ENCODE results near the gene ZMYND15.

Gene ZMYND15

DNA sequence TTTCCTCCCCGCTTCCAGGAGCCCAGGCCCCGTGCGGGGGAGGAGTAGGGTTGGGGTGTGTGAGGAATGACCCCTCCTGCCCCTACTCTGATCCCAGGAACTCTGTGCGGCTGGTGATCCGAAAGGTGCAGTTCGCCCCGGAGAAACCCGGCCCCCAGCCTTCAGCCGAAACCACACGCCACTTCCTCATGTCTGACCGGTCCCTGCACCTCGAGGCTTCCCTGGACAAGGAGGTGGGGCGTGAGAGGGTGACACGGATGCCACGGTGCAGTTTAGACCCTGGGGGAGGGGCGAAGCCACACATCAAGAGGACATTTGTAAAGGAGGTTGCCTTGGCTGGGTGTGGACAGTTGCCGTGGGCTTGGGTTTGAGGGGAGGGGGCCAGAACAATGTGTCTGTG lies 21.8 kb upstream of the ZMYND15 start:
- DNase-seq: no peak

DNA sequence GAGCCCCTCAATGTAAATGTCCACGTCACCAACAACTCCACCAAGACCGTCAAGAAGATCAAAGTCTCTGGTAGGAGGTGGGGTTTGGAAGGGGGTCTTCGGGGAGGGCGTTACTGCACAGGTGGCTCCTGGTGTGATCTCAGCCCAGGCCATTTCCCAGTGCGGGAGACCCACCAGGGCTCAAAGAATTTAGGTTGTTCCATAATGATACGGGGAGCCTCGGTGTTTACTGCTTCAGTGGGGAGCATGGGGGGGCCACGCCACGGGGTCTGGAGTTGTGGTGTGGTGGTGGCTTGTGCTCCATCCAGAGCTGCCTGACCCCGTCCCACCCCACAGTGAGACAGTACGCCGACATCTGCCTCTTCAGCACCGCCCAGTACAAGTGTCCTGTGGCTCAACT lies 21.4 kb upstream of the ZMYND15 start:
- DNase-seq: no peak

DNA sequence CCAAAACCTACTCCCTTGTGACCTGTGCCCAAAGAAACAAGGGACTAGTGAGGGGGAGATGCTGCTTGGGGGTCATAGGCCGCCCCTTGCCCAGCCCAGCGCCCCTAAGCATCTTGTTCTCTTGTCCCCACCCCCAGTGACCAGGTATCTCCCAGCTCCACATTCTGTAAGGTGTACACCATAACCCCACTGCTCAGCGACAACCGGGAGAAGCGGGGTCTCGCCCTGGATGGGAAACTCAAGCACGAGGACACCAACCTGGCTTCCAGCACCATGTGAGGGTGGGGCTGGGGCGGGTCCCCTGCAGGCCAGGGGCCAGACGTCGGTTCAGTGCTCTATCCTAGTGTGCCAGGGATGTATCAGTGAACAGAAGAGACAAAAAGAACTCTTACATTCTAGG lies 20.5 kb upstream of the ZMYND15 start:
- DNase-seq: no peak

DNA sequence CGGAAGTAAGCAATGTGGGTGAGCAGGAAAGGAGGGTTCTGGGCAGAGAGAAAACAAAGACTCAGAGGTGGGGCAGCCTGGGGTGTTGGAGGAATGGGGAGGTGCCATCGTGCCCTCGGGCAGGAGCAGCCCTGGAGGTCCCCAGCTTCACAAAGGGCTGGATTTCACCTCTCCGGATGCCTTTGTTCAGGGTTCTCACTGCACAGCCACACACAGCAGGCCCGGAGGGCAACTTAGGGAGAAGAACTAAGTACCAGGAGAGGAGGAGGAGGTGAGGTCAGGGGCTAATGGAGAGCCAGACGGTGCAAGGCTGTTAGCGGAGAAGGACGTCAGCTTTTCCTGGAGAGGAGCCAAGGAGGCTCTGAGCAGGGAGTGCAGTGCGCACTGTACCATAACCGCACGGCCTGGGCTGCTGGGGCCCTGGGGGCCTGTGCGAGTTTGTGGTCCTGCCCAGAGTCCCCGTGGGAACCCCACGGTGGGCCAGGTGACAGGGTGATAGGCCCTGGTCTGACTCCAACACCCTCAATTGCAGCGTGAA lies 19.9 kb upstream of the ZMYND15 start:
- DNase-seq: no peak

DNA sequence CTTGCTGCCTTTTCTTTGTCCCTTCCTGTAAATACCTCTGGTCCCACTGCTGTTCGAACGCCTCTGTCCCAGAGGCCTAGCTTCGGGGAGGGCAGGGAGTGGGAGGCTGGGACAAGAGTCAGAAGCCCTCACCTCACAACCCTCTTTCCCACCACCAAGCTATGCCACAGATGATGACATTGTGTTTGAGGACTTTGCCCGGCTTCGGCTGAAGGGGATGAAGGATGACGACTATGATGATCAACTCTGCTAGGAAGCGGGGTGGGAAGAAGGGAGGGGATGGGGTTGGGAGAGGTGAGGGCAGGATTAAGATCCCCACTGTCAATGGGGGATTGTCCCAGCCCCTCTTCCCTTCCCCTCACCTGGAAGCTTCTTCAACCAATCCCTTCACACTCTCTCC lies 18.8 kb upstream of the ZMYND15 start:
- DNase-seq: no peak

DNA sequence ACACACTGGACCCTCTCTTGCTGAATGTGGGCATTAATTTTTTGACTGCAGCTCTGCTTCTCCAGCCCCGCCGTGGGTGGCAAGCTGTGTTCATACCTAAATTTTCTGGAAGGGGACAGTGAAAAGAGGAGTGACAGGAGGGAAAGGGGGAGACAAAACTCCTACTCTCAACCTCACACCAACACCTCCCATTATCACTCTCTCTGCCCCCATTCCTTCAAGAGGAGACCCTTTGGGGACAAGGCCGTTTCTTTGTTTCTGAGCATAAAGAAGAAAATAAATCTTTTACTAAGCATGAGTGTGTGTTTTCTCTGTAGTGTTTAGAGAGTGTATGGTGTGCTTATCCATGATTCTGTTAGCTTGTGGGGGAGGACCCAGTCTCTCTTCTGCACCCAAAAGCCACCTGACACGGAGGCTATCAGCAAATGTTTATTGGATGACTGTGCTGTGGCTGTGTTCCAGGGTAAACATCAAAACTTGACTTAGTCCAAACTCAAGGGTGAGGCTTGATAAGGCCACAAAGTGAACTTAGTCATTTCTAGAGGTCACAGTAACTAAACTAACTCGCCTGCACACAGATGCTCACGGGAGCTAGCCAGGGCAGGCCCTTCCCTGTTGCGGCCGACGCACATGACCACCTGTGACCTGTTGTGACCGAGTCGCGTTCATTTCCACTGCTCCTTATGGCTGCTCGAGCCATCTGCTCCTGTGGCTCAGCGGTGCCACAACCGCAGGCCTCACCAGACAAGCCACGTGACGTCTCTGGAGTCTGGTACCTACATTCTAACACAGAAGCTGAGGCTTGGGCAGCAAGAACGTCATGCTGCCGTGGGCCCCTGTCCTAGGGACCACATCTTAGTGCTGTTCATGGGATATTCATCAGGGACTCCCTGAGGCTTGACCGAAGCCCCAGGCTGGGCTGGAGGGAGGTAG lies 18.2 kb upstream of the ZMYND15 start:
- no peak for DNase-seq

DNA sequence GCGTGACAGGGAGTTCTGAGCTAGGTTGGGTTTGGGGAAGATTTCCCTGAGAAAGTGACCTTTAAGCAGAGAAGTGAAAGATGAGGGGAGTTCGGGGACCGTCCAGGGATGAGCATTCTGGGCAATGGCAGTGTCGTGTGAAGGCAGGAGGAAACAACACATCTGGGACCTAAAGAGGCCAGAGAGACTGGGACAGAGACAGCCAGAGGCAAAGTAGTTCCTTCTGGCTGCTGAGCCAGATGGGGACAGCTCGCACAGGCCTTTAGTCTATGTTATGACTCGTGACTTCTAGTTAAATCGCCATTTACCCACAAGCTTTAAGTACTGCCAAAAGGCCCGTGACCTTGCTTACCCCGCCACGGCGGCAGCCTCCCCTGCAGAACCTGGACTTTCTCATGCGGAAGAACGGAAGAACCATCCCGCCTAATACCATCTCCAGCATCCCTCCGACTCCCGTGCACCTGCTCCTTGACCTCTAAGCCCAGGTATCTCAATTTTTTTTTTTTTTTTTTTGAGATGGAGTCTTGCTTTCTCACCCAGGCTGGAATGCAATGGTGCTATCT lies 16.9 kb upstream of the ZMYND15 start:
- no peak for DNase-seq

DNA sequence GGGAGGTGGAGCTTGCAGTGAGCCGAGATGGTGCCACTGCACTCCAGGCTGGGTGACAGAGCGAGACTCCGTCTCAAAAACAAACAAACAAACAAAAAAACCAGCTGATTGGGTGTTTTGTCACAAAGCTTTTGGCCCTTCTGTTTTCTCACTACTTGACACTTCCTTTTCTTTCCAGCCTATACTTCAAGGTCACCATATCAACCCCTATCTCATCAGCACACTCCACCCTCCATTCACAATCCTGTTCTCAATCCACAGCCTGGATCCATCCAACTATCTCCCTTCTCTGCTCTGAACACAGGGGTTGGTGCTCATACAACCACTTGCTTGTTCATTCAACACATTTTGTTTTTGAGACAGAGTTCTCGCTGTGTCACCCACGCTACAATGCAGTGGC lies 15.0 kb upstream of the ZMYND15 start:
- no peak for DNase-seq

DNA sequence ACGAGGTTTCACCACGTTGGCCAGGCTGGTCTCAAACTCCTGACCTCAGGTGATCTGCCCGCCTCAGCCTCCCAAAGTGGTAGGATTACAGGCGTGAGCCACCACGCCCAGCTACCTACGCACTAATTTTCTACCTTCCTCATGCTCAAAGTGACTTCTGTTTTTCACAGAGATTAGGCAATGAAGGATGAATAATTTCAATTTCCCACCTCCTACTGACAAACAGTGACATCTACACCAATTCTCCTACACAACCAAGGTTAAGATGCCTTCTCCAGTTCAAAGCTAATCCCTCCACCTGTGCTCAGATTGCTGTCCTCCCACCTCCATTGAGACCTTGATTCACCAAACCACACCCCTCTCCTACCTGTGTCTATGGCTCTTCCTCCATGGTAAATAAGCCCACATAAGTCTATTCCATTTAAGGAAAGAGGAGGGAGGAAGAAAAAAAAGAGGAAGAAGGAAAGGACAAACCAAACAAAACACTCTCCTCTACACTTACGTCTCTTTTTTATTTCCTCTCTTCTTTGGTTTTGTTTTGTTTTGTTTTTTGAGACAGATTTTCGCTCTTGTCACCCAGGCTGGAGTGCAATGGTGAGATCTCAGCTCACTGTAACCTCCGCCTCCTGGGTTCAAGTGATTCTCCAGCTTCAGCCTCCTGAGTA lies 13.9 kb upstream of the ZMYND15 start:
- DNase-seq: no peak

DNA sequence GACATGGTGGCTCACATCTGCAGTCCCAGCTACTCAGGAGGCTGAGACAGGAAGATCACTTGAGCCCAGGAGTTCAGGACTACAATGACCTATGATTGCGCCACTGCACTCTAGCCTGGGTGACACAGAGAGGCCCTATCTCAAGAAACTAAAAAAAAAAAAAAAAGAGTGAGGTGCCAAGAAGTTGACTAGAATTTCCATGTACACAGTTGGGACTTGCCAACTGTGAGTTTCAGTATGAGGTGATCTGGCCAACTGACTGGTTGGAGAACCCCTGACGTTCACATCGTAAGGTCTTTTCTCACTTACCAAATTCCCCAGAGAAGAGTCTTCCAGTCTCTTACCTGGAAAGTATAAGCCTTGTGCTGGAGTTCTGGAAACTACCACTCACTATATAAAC lies 11.5 kb upstream of the ZMYND15 start:
- no peak for DNase-seq

DNA sequence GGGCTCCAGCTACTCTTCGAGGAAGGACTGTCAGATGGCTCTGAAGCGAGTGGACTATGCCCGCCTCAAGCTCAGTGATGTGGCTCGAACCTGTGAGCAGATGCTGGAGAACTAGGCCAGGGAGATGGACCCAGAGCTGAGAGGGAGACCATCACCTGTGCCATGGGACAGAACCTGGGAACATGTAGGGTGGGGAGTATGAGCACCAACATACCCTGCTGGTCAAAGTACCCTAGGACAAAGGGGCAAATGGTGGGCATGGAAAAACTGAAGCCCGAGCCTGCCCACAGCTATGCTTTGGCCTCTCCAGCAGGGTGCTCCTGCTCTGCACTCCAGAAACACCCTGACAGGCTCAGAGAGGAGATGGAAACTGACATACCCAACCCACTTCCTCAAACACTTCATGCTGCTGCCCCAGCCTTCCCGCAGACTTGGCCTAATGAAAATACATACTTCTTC lies 6.5 kb upstream of the ZMYND15 start:
- no peak for DNase-seq

DNA sequence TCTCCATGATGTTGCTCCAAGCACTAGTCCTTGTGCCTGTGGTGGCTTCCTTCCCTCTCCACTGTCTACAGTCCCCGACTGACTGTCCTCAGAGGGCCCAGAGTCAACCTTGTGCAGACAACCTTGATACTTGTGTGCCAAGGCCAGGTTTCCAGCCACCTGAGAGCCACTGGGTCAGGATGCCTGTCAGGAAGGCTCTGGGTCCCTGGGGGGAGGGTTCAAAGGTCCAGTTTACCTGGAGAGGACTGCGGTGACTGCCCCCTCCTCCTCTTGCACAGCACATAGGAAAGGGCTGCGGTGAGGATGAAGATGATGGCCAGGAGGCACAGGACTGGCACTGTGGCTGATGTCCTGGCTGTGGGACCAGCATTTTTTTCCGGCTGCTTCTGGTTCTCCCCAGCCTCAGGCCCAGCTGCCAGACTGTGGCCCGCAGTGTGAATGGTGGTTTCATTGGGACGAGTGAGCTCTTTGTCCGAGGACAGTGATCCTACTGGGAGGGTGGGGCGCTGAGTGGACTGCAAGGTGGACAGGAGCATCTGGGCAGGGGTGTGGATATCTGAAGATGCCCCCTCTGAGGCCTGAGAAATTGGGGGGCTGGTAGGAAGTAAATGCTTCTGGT lies 4.7 kb upstream of the ZMYND15 start:
- no peak for DNase-seq

DNA sequence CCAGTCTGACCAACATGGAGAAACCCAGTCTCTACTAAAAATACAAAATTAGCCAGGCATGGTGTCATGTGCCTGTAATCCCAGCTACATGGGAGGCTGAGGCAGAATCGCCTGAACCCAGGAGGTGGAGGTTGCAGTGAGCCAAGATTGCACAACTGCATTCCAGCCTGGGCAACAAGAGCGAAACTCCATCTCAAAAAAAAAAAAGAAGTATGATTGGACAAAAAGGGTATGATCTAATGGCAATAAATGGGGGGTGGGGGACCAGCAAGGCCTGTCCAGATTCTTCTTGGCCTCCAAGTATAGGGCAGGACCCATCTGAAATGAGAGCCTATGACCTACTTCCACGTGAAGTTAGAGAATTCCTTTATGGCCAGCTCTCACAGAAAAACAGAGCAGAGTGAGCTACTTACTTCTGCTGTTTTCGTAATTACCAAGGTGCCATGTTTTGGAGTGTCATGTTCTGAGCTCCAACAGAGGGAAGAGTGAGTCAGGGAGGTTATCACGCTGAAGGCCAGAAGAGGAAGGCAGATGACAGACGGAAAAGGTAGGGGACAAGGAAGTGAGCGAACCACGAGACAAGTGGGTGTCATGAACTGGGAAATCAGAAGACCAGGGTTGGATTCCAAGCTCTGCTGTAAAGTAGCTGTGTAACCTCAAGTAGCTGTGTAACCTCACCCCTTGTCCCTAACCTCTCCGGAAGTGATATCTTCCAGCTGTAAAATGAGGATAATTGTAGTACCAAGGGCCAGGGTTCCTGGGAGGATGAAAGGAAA lies 3.6 kb upstream of the ZMYND15 start:
- no peak for DNase-seq

DNA sequence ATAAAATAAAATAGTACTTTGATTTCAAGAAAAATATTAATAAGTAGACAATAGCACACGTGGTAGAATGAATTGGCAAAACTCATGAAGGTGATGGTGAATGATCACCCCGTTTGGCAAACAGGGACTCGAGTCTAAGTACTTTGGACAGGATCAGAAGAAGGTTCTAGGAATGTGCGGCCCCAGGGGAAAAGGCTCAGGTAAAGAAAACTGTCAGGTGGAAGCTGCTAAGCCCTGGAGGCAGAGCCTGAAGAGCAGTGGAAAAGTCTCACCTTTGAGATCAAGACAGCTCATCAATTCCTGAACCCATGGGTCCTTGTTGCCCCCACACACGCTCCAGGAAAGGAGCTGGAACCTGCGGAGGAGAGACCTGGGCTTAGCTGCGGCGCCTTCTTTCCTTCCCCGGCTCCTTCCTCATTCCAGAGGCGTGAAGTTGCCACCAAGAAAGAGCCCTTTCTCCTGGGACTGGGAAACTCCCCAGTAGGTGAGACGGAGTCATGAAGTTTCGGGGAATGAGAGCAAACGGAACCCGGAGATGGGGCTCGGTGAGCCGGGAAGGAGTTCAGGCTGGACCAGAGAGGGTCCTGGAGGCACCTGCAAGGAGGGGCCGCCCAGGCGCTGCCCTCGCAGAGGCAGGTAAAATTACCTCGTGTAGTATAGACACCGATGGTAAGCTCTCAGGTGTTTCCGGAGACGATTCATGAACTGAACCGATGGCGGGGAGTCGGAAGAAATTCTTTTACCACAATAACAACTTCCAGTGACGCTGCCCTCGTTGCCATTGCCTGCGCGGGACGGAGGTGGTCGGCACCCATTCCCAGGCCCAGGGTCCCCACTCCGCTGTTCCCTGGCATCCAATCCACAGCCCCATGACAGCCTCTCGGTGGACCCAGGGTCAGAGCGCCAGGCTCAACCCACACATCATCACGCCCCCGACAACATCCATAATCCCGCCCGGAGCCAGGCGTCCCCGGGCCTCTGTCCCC lies 1.2 kb upstream of the ZMYND15 start:
- DNase-seq: no peak

DNA sequence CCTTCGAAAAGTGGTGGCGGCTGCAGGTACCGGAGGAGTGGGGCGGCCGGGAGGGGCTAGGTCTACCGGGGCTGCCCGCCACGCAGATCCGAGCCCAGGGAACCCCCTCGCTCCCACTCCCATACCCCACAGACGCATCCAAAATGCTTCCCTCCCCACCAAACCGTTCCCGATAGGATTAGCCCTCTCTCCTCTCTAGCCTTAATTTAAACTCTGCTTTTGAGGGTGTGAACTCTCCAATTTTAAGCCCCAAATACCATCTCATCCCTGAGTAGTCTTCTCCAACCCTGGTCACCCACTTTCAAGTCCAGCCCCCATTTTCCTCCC lies 355 bp downstream of the ZMYND15 start:
- DNase-seq: no peak

DNA sequence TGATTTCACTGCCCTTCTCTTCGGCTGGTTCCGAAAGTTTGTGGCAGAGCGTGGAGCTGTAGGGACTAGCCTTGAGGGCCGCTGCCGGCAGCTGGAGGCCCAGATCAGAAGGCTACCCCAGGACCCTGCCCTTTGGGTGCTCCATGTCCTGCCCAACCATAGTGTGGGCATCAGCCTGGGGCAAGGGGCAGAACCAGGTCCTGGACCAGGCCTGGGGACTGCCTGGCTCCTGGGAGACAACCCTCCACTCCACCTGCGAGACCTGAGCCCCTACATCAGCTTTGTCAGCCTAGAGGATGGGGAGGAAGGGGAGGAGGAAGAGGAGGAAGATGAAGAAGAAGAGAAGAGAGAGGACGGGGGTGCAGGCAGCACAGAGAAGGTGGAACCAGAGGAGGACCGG lies 951 bp downstream of the ZMYND15 start:
- DNase-seq: no peak

DNA sequence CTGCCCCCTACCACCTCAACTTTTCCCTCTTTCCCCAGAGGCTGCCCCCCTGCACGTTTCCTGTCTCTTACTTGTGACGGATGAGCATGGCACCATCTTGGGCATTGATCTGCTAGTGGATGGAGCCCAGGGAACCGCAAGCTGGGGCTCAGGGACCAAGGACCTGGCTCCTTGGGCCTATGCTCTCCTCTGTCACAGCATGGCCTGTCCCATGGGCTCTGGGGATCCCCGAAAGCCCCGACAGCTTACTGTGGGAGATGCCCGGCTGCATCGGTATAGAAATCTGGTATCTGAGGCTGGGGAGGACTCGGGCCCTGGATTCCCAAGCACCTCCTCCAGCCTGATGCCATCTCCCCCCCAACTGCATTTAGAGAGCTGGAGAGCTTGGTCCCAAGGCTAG lies 1.9 kb downstream of the ZMYND15 start:
- DNase-seq: no peak

DNA sequence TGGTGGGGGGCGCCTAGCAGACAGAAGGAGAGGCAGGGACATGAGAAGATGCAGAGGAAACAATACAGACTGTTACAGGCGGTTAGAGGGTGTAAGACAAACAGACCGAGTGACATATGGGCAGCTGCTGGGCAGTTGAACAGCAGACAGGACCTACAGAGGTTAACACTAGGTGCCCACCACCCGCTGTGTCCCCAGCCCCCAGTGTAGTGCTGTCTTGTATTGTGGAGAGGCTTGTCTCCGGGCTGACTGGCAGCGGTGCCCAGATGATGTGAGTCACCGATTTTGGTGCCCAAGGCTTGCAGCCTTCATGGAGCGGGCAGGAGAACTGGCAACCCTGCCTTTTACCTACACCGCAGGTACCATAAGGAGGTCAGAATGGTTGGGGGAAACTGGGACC lies 2.5 kb downstream of the ZMYND15 start:
- DNase-seq: no peak

DNA sequence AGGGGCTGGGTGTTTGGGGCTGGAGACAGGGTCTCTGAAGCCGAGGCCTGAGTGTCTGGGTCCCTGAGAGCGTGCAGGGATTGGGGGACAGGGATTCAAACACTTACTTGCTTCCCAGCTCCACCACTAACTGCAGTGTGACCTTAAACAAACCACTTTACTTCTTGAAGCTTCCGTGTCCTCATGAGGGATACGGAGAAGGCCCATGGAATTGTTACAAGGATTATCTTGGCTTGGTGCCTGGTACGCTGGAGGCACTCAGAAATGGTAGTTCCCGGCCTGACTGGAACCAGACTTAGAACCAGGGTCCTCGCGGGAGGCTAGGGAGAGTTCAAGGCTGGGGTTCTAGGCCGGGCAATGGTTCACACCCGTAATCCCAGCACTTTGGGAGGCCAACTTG lies 3.0 kb downstream of the ZMYND15 start:
- DNase-seq: no peak

DNA sequence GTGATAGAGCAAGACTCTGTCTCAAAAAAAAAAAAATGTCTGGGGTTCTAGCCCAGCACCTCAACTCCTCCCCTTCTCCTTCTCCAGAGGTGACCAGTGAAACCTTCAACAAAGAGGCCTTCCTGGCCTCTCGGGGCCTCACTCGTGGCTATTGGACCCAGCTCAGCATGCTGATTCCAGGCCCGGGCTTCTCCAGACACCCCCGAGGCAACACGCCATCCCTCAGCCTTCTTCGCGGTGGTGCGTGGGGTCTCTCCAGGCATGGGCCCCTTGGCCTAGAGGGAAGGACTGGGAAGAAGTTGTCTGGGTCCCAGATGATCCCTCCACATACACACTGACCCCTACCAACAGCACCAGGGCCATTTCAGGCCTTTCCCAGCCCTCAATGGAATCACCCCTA lies 3.6 kb downstream of the ZMYND15 start:
- no peak for DNase-seq

DNA sequence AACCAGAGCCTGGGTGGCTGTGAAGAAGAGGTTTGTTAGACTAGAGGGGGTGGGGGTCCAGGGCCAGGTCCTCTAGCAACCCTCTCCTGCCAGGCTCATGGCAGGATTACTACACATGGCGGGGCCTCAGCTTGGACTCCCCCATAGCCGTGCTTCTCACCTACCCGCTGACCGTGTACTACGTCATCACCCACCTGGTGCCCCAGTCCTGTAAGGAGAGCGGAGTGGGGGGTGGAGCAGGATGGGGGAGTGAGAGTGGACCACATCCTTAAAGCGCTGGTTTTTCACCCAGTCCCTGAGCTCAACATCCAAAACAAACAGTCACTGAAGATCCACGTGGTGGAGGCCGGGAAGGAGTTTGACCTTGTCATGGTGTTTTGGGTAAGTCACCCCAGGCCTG lies 4.3 kb downstream of the ZMYND15 start:
- DNase-seq: no peak
